ENCODE data around the gene P2RY4.
A peak's percentile ranks its signal among the peaks of the same experiment; 100 is the strongest.
"Not testable (repeated sequence)": the region's sequence is repeated elsewhere in the genome, so short reads cannot be mapped to it uniquely, and the experiment has no call there.

The P2RY4 gene

DNA sequence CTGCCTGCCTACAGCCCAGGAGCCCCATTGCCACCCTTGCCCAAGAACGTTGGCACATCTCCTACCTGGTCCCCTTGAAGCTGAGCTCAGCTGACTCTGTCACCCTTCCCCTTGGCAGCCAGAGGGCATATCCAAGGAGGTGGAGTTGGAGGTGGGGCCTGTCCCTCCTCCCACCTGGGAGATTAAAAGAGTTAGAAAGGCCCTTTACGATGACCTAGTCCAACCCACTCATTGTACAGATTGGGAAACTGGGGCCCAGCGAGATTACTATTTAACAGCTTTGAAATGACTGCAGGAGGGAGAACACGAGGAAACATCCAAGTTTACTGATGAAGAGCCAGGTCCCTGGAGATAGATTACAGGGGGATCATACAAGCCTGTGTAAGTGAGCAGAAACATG lies at the start of gene P2RY4:
P2RY4 (minus strand) TSS at position 101 of the 400 bp plus-strand sequence. CDS start 580 bp downstream, outside the sequence.
- Histone ChIP-seq H3K36me3 (ENCODE audit: control insufficient read depth, insufficient read depth, low read length, severe bottlenecking) (no peaks in the 10 kb centered on the region), H3K4me3 (ENCODE audit: low read length) (no peak within 1 kb of the TSS), H3K9ac (ENCODE audit: low read length) (no peak within 1 kb of the TSS), H3K4me1 (ENCODE audit: control insufficient read depth, insufficient read depth, low read length) (peaks cover 9% of the 10 kb centered on the region), H3K27me3 (replicated peaks; ENCODE audit: control insufficient read depth, insufficient read depth, low read length) (peaks cover 6% of the 10 kb centered on the region), H3K9me3 (ENCODE audit: control insufficient read depth, low read length) (peaks cover 16% of the 10 kb centered on the region)
- DNase-seq (ENCODE audit: low read depth) = no peak

DNA sequence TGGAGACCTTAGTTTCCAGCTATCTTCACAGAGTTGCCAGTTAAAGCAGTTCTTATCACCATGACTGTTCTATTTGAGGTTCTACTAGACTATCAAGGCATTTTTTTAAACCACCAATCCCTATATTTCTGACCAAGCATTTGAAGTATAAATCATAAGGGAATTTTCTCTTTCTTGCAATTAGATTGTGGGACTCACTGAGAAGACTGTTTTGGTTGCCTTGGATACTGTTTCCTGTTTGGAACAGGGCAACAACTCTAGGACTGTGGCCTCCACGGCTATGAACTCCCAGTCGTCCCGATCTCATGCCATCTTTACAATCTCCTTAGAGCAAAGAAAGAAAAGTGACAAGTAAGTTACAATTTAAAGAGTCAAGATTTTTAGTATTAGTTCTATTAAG lies 41.7 kb upstream of the P2RY4 start:
- DNase-seq (ENCODE audit: low read depth) = no peak
- H3K36me3 ChIP-seq (ENCODE audit: control insufficient read depth, insufficient read depth, low read length, severe bottlenecking) = no peaks in the 10 kb centered on the region

GRCh38 chrX:70293621-70294020 lies 33.6 kb upstream of the P2RY4 start:
- no peak overlapping the region for H3K4me3 ChIP-seq (ENCODE audit: low read length)
- no peak for DNase-seq (ENCODE audit: low read depth)
- no peaks in the 10 kb centered on the region for H3K4me1 ChIP-seq (ENCODE audit: control insufficient read depth, insufficient read depth, low read length)
- no peak overlapping the region for H3K9ac ChIP-seq (ENCODE audit: low read length)
- peaks cover 6% of the 10 kb centered on the region for H3K9me3 ChIP-seq (ENCODE audit: control insufficient read depth, low read length)
- H3K27me3 ChIP-seq (replicated peaks; ENCODE audit: control insufficient read depth, insufficient read depth, low read length) = peaks cover 4% of the 10 kb centered on the region
- H3K36me3 ChIP-seq (ENCODE audit: control insufficient read depth, insufficient read depth, low read length, severe bottlenecking) = no peaks in the 10 kb centered on the region

More for the DNA sequence above, 41.7 kb upstream of the P2RY4 start:
- Histone ChIP-seq H3K4me3 (ENCODE audit: low read length) (no peak overlapping the region), H3K27me3 (replicated peaks; ENCODE audit: control insufficient read depth, insufficient read depth, low read length) (peaks cover 8% of the 10 kb centered on the region), H3K9ac (ENCODE audit: low read length) (no peak overlapping the region), H3K9me3 (ENCODE audit: control insufficient read depth, low read length) (no peaks in the 10 kb centered on the region), H3K4me1 (ENCODE audit: control insufficient read depth, insufficient read depth, low read length) (no peaks in the 10 kb centered on the region)

DNA sequence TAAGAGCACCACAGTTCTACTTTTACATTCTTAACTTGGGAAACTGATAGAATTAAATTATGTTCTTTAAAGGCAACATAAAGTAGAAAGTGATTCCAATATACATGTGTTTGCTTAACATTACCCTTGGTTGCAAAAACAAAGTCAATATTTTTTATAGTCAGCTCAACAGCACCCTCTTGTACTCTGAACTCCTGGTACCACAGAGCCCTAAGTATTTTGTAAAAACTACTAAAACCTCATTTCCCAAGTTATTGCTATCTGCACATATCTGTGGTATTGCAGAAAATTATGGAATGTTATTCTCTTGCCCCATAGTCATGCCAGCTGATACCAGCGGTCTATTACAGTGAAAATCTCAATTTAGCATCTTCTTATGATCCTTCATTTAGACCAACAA lies 32.8 kb upstream of the P2RY4 start:
- Histone ChIP-seq H3K9ac (ENCODE audit: low read length) (no peak overlapping the region), H3K4me1 (ENCODE audit: control insufficient read depth, insufficient read depth, low read length) (no peaks in the 10 kb centered on the region), H3K4me3 (ENCODE audit: low read length) (no peak overlapping the region), H3K27me3 (replicated peaks; ENCODE audit: control insufficient read depth, insufficient read depth, low read length) (peaks cover 4% of the 10 kb centered on the region), H3K36me3 (ENCODE audit: control insufficient read depth, insufficient read depth, low read length, severe bottlenecking) (peaks cover under 1% of the 10 kb centered on the region), H3K9me3 (ENCODE audit: control insufficient read depth, low read length) (peaks cover 8% of the 10 kb centered on the region)
- peak; percentile 16 for DNase-seq (ENCODE audit: low read depth)

- peak; percentile 86 for DNase-seq (ENCODE audit: low read depth)
- H3K36me3 ChIP-seq (ENCODE audit: control insufficient read depth, insufficient read depth, low read length, severe bottlenecking) = peaks cover 22% of the 10 kb centered on the region
- H3K4me1 ChIP-seq (ENCODE audit: control insufficient read depth, insufficient read depth, low read length) = no peaks in the 10 kb centered on the region
- peak within 1 kb of the TSS; percentile 86 for H3K4me3 ChIP-seq (ENCODE audit: low read length)
- H3K27me3 ChIP-seq (replicated peaks; ENCODE audit: control insufficient read depth, insufficient read depth, low read length) = no peaks in the 10 kb centered on the region
- H3K9me3 ChIP-seq (ENCODE audit: control insufficient read depth, low read length) = peaks cover 8% of the 10 kb centered on the region
- peak within 1 kb of the TSS; percentile 80 for H3K9ac ChIP-seq (ENCODE audit: low read length)
Measured at GRCh38 chrX:70289793-70290770, 30.1 kb upstream of the P2RY4 start, which contains the start of the genes KIF4A and PDZD11. KIF4A (plus strand) TSS chrX:70290104; CDS start chrX:70290459, 355 bp downstream. PDZD11 (minus strand) TSS chrX:70289927; CDS start chrX:70289341, 586 bp downstream.

DNA sequence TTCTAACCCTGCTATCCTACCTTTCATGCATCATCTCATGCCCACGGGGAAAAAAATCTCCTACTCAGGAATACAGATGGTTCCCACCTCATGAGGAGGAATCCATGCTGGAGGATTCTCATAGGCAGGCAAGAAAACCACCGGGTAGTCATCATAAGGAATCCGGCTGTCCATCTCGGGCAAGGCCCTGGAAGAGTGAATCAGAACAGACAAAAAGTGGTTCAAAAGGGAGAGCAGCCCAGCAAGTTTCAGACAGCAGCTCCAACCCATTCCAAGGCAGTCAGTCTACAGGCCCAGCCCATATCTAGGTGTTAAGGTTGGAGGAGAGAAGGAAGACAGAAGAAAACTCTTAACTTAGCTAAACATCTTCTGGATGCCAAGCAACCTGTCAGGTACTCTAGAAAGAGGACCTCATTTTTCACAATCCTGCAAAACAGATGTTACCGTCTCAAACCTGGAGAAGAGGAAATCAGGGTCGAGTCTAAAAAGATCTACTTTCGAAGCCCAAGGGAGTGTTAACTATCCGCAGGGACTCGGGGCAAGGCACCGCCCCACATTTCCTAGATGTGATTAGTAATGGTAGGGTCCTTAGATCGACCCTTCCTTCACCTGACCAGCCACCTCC lies 29.3 kb upstream of the P2RY4 start:
- peaks cover 8% of the 10 kb centered on the region for H3K9me3 ChIP-seq (ENCODE audit: control insufficient read depth, low read length)
- H3K4me3 ChIP-seq (ENCODE audit: low read length) = peak overlapping the region; percentile 86
- H3K9ac ChIP-seq (ENCODE audit: low read length) = peak overlapping the region; percentile 80
- no peak for DNase-seq (ENCODE audit: low read depth)
- H3K4me1 ChIP-seq (ENCODE audit: control insufficient read depth, insufficient read depth, low read length) = no peaks in the 10 kb centered on the region
- peaks cover 26% of the 10 kb centered on the region for H3K36me3 ChIP-seq (ENCODE audit: control insufficient read depth, insufficient read depth, low read length, severe bottlenecking)
- peaks cover 4% of the 10 kb centered on the region for H3K27me3 ChIP-seq (replicated peaks; ENCODE audit: control insufficient read depth, insufficient read depth, low read length)

DNA sequence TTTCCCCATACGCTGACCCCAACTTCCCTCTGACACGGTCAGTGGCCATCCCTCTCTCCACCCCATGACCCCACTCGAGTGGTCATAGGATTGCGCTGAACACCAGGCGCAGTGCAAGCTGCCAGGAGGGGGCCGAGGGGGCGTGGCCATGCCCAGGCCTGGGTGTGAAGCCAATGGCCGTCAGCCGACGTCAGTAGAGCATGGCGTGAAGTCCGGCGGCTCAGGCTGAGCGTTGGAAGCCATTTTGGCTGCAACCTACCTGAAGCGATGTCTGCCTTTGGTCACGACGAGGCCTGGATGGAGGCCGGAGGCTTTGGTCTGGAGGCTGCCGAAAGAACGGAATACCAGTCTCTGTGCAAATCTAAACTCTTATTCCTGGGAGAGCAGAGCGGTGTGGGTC lies 21.9 kb upstream of the P2RY4 start, which contains the start of gene RAB41:
RAB41 (plus strand) TSS at position 222 of the 400 bp plus-strand sequence; CDS start at position 268, 46 bp downstream.
- no peak within 1 kb of the TSS for H3K9ac ChIP-seq (ENCODE audit: low read length)
- H3K4me1 ChIP-seq (ENCODE audit: control insufficient read depth, insufficient read depth, low read length) = no peaks in the 10 kb centered on the region
- H3K27me3 ChIP-seq (replicated peaks; ENCODE audit: control insufficient read depth, insufficient read depth, low read length) = peaks cover 4% of the 10 kb centered on the region
- H3K9me3 ChIP-seq (ENCODE audit: control insufficient read depth, low read length) = peaks cover 12% of the 10 kb centered on the region
- H3K36me3 ChIP-seq (ENCODE audit: control insufficient read depth, insufficient read depth, low read length, severe bottlenecking) = peaks cover 19% of the 10 kb centered on the region
- H3K4me3 ChIP-seq (ENCODE audit: low read length) = no peak within 1 kb of the TSS
- DNase-seq (ENCODE audit: low read depth) = no peak

DNA sequence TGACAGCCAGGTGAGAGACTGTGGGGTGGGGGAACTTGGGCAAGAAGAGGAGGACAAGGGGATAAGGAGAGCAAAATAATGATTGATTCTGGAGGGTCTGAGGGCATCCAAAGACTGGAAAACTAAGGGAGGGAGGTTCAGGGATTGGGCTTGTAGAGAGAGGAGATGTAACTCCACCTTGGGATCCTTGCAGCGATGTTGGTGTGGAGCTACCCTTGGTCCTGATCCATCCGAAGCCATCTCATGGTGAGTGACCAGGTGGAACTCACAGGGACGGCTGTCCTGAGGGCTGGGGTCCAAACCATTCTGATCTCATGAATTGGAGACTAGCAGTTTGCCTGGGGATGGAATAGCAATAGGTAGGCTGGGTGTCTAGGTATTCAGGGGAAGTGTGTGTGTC lies 20.6 kb upstream of the P2RY4 start:
- H3K4me1 ChIP-seq (ENCODE audit: control insufficient read depth, insufficient read depth, low read length) = no peaks in the 10 kb centered on the region
- no peak for DNase-seq (ENCODE audit: low read depth)
- H3K27me3 ChIP-seq (replicated peaks; ENCODE audit: control insufficient read depth, insufficient read depth, low read length) = peaks cover 4% of the 10 kb centered on the region

DNA sequence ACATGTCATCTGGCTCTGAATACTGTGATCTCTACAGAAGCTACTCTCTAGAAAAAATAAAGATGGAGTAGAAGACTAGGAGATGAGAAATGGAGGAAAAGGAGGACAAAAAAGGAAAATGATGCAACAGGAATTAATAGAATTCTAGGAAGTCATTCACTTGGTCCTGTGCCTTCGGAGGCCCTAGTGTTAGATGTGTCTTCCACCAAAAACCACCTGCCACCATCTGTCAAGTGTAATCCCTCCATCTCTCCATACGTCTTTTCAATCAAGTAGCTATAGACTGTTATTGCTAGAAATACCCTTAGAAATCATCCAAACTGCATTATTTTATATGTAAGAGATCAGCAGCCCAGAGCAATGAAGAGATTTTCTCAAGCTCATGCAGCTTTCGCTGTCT lies 19.1 kb upstream of the P2RY4 start:
- no peak overlapping the region for H3K4me3 ChIP-seq (ENCODE audit: low read length)

More for the DNA sequence above, 20.6 kb upstream of the P2RY4 start:
- H3K4me3 ChIP-seq (ENCODE audit: low read length) = no peak overlapping the region
- H3K36me3 ChIP-seq (ENCODE audit: control insufficient read depth, insufficient read depth, low read length, severe bottlenecking) = peaks cover 7% of the 10 kb centered on the region
- peaks cover 19% of the 10 kb centered on the region for H3K9me3 ChIP-seq (ENCODE audit: control insufficient read depth, low read length)
- no peak overlapping the region for H3K9ac ChIP-seq (ENCODE audit: low read length)

DNA sequence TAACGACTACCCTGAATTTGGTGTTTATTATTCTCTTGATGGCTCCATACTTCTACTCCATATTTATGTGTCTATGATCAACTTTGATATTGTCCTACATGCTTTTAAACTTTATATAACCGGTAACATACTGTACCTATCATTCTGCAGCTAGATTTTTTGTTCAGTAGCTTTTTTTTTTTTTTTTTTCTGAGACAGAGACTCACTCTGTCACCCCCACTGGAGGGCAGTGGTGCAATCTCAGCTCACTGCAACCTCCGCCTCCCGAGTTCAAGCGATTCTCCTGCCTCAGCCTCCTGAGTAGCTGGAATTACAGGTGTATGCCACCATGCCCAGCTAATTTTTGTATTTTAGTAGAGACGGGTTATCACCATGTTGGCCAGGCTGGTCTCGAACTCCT lies 14.0 kb upstream of the P2RY4 start:
- peaks cover 14% of the 10 kb centered on the region for H3K9me3 ChIP-seq (ENCODE audit: control insufficient read depth, low read length)
- H3K27me3 ChIP-seq (replicated peaks; ENCODE audit: control insufficient read depth, insufficient read depth, low read length); H3K9ac ChIP-seq (ENCODE audit: low read length); DNase-seq (ENCODE audit: low read depth); H3K4me1 ChIP-seq (ENCODE audit: control insufficient read depth, insufficient read depth, low read length); H3K36me3 ChIP-seq (ENCODE audit: control insufficient read depth, insufficient read depth, low read length, severe bottlenecking); H3K4me3 ChIP-seq (ENCODE audit: low read length): not testable (repeated sequence)

More for the DNA sequence above, 19.1 kb upstream of the P2RY4 start:
- H3K9ac ChIP-seq (ENCODE audit: low read length) = no peak overlapping the region
- H3K9me3 ChIP-seq (ENCODE audit: control insufficient read depth, low read length) = peaks cover 19% of the 10 kb centered on the region
- H3K36me3 ChIP-seq (ENCODE audit: control insufficient read depth, insufficient read depth, low read length, severe bottlenecking) = no peaks in the 10 kb centered on the region
- no peak for DNase-seq (ENCODE audit: low read depth)
- H3K27me3 ChIP-seq (replicated peaks; ENCODE audit: control insufficient read depth, insufficient read depth, low read length) = no peaks in the 10 kb centered on the region
- no peaks in the 10 kb centered on the region for H3K4me1 ChIP-seq (ENCODE audit: control insufficient read depth, insufficient read depth, low read length)

DNA sequence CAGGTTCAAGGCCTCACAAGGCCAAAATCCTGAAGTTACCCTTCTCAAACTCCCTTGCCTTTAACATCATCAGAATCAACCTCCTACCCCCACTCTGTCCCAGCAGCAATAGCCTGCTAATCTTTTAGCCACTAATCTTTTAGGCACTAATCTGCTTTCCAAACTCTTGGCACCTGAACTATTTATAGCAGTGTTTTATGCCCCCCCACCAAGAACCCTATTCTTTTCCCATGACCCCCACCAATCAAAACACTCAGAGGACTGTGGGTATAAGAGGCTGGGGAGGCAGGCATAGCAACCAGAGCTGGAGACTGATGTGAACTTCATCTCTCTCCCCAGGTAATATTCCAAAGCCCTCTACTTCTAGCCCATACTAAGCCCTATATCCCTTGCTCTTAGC lies 8.0 kb upstream of the P2RY4 start, which contains the start of gene ARR3:
ARR3 (plus strand) TSS at position 301 of the 400 bp plus-strand sequence. CDS start 1,052 bp downstream, outside the sequence.
- Histone ChIP-seq H3K9me3 (ENCODE audit: control insufficient read depth, low read length) (peaks cover 6% of the 10 kb centered on the region), H3K9ac (ENCODE audit: low read length) (no peak within 1 kb of the TSS), H3K4me1 (ENCODE audit: control insufficient read depth, insufficient read depth, low read length) (no peaks in the 10 kb centered on the region), H3K27me3 (replicated peaks; ENCODE audit: control insufficient read depth, insufficient read depth, low read length) (peaks cover 23% of the 10 kb centered on the region), H3K4me3 (ENCODE audit: low read length) (no peak within 1 kb of the TSS), H3K36me3 (ENCODE audit: control insufficient read depth, insufficient read depth, low read length, severe bottlenecking) (no peaks in the 10 kb centered on the region)
- DNase-seq (ENCODE audit: low read depth) = no peak
